IPS-NIHi7 (cell line): Measurements from ENCODE around the gene ICE1.
"Not testable (repeated sequence)": the region's sequence is repeated elsewhere in the genome, so short reads cannot be mapped to it uniquely, and the experiment has no call there.

ENCODE experiments used
- DNase-seq: peaks from one replicate; pipeline ENCODE4 v3.0.0; 2012; ENCODE audit warnings: mixed read lengths; ENCODE audit errors: extremely low spot score

ICE1 gene

DNA sequence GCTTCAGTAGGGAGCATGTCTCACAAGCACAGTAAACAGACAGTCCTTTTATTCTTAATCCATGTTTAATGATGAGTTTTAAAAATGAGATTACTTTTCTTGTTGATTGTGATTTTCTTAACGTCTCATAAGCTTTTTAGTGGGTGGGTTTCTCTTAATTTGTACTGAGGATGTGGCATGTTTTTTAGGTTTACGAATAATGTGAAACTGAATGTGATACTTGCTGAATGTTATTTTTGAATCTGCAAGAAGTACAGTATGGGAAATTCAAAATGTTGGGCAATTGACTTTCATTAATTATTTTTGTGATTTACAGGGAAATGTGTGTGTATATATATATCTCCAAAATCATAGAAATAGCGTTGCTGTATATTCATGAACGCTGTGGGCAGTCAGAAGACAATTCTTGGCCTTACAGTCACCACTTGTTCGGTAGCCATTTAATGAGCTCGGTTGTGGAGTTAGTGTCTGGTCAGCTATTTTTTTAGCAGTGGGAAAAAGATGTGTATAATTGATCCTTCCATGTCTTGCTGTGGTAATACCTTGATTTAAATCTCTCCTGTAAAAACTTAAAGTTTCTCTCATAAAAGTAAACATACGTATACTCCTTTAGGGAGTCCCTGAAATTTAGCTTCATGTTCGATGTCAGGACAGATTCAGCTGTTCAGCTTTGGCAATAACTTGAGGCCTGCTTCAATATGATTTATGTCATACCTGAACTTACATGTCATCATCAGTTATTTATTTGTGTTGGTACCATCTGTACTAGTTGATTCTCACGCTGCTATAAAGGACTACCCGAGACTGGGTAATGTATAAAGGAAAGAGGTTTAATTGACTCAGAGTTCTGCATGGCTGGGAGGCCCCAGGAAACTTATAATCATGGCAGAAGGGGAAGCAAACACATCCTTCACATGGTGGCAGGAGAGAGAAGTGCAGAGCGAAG, 15.0 kb downstream of the ICE1 start:
- no peak for DNase-seq

DNA sequence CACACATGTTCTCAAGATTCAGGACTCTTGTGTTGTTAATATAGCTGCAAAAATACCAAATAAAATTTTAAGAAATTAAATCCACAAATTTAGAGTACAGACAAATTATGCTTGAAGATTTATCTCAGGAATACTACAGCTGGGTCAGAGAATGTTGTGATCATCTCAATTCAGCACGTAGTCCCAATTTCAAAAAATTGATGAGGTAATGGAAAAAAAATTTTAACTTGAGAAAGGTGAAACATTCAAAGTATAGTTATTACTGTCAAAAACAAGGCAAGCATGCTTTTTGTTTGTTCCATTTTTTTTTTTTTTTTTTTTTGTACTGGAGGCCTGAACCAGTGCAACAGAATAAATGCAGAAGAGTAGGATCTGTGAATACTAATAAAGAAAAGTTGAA, 29.4 kb downstream of the ICE1 start:
- no peak for DNase-seq

- DNase-seq = no peak
Observed at GRCh38 chr5:5453131-5453530, 30.7 kb downstream of the ICE1 start.

DNA sequence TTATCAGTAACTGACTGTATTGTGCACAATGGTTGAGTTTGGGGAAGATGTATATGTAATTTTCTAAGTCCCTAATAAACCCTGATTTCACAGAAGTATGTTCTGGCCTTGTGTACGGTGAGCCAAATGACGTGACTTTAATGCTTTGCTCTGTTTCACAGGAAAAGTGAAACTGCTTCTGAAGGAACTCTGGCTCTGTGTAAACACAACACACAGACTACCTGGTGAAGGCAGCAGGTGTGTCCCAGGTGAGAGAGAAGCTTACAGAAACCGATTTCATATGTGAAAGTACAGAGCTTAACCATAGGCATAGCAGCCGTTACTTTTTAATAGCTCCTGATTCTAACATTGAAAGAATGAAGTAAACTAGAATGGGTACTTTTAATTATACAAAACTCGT, 31.9 kb downstream of the ICE1 start:
- no peak for DNase-seq

- no peak for DNase-seq
Observed at GRCh38 chr5:5456858-5457257, 34.4 kb downstream of the ICE1 start.

DNA sequence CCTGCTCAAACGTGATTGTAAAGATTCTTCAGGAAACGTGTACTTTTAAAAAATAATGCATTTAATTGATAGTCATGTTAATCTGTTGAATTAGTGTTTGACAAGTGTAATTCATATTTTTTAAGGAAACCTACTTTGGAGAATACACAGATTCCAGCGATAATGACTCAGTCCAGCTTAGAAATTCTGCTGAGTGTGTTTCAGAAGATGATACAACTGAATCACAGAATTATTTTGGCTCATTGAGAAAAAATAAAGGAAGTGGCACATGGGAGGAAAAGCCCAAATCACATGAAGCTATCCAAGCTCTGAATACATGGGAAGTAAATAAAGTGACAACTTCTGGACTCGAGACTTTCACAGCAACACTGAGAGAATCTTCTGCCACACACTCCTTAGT, 37.8 kb downstream of the ICE1 start:
- no peak for DNase-seq

DNA sequence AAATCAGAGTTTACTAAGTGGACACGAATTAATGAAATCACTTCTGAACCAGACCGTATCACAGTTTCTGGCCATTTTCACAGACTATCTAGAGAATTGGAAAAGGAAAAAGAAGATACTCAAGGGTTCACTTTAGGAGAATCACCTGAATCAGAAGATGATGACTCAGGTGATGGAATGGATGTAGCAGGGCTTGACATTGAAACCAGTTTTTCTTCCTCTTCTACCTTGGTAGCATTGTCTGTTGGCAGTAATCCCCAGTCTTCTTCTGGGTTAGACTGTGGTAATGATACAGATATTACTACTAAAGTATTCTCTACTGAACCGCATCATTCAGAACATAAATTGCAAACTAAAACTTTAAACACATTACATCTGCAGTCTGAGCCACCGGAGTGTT, 38.5 kb downstream of the ICE1 start:
- DNase-seq = no peak

DNA sequence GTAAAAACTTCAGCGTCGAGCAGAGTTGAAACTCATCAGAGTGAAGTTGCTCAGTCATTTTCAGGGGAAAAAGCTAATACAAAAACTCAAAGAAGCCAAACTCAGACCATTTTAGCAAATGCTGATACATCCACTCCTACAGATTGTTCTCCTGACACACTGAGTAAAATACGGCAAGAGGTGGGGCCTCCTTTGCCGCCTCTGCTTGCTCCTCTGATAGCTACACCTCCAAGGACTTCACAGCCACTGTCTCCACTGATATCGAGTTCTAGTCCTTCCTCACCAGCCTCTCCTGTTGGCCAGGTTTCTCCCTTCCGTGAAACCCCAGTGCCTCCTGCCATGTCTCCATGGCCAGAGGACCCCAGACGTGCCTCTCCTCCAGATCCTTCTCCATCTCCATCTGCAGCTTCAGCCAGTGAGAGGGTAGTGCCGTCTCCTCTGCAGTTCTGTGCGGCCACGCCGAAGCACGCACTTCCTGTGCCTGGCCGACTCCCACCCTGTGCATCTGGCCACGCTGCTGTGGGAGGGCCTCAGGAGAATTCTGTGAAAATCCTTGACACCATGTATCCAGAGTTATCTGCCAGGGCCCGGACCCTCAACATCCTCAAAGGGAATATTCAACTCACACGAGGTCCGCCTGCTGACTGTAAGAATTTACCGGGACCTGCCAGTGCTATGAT, 41.7 kb downstream of the ICE1 start:
- no peak for DNase-seq

DNA sequence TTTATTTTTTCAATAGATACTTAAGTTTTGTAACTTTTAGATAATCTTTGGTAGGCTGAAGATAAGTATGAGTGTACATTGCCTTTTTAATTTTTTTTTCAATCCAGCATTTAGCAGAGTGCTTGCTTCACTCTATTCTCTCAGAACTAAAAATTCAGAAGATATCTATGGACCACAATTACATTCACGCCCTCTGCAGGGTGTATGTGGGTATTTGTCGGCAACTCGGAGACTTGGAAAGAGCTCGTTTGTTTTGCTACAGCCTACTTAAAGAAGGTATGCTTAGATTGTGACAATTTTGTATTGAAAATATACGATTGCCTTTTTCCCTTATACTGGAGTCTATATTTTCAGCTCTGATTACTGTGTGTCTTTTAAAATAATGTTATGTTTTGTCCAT, 43.8 kb downstream of the ICE1 start:
- DNase-seq = no peak

- DNase-seq = no peak
Observed at GRCh38 chr5:5467737-5468136, 45.3 kb downstream of the ICE1 start.

- no peak for DNase-seq
Observed at GRCh38 chr5:5470933-5471332, 48.5 kb downstream of the ICE1 start.

- no peak for DNase-seq
Observed at GRCh38 chr5:5473226-5473625, 50.7 kb downstream of the ICE1 start.

GRCh38 chr5:5474961-5475360, 52.5 kb downstream of the ICE1 start:
- DNase-seq = no peak

GRCh38 chr5:5475975-5476374, 53.5 kb downstream of the ICE1 start:
- DNase-seq = no peak

DNA sequence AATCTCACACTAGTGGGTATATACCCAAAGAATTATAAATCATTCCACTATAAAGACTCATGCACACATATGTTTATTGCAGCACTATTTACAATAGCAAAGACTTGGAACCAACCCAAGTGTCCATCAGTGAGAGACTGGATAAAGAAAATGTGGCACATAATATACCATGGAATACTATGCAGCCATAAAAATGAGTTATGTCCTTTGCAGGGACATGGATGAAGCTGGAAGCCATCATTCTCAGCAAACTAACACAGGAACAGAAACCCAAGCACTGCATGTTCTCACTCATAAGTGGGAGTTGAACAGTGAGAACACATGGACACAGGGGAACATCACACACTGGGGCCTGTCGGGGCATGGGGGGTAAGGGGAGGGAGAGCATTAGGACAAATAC, 57.1 kb downstream of the ICE1 start:
- DNase-seq = not testable (repeated sequence)

GRCh38 chr5:5480481-5481111, 58.1 kb downstream of the ICE1 start:
- DNase-seq = no peak

DNA sequence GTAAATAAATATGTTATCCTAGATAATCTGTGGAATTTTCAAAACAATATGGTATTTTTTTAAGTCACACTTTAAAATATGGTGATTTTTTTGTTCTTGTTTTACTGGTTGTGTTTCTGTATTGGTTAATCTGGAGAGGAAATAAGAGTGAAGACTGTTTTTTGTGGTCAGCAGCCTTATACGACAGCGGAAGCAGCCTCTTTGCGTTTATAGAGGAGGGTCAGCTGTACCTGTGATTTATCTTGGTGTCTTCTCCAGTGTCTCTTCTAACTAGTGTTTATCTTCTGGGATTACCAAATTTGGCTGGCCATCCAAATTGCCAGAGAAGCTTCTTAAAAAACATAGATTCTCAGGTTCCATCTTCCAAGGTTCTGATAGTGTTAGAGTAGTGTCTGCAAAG, 58.7 kb downstream of the ICE1 start:
- DNase-seq = no peak

- no peak for DNase-seq
Observed at GRCh38 chr5:5481633-5482032, 59.2 kb downstream of the ICE1 start.

- no peak for DNase-seq
Observed at GRCh38 chr5:5483350-5483749, 60.9 kb downstream of the ICE1 start.

DNA sequence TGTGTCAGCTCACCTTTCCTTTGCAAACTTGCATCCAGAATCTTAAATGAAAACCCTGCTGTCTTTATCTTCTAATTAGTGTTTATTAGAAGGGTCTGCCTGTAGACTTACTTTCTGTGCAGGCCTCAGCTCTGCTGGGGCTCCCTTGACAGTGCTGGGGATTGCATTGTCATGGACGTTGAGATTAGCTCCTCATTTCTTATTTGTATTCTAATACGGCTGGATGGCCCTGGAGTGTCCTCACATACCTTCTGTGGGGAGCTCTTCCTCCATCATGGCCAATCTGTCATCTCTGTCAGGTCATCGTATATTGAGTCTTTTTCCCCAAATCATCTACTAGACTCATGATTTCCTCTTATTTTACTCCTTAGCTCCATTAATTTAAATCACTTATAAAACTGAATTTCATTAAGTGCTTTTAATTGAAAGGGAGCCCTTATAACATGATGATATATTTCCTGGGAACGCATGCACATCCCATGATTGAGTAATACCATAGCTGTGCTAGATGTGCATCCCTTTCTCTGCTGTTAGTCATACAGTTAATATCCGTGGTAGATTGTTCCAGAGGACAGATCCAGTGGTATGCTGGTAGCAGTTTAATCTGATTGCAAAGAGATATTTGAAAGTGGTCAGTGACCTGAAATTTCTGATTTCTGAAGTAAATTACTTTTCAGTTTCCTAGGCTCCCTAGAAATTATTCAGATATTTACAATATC, 61.6 kb downstream of the ICE1 start:
- no peak for DNase-seq

GRCh38 chr5:5486122-5486521, 63.6 kb downstream of the ICE1 start:
- DNase-seq = no peak
